HS-27A (cell line): ENCODE results near the gene F12.
A peak's percentile ranks its signal among the peaks of the same experiment; 100 is the strongest.
"Not testable (repeated sequence)": the region's sequence is repeated elsewhere in the genome, so short reads cannot be mapped to it uniquely, and the experiment has no call there.

Experiments used
- DNase-seq: peaks from one replicate; pipeline ENCODE4 v3.0.0-alpha.2; 2012; ENCODE audit warnings: low read depth, missing footprints

F12 gene

GRCh38 chr5:177432143-177432838 lies 22.9 kb upstream of the F12 start:
- no peak for DNase-seq

GRCh38 chr5:177431317-177432142 lies 22.2 kb upstream of the F12 start:
- no peak for DNase-seq

- no peak for DNase-seq
Observed at GRCh38 chr5:177430972-177431316, 21.6 kb upstream of the F12 start.

- DNase-seq: no peak
Observed at GRCh38 chr5:177430140-177430951, 21.0 kb upstream of the F12 start.

- DNase-seq: no peak
Observed at GRCh38 chr5:177429248-177430040, 20.1 kb upstream of the F12 start.

- DNase-seq: no peak
Observed at GRCh38 chr5:177428574-177429217, 19.3 kb upstream of the F12 start.

GRCh38 chr5:177427919-177428573 lies 18.7 kb upstream of the F12 start:
- no peak for DNase-seq

GRCh38 chr5:177427211-177427822 lies 18.0 kb upstream of the F12 start:
- DNase-seq: no peak

- no peak for DNase-seq
Observed at GRCh38 chr5:177426566-177427210, 17.3 kb upstream of the F12 start, which contains the start of gene GRK6. GRK6 (plus strand) TSS chr5:177426676; CDS start chr5:177426846, 170 bp downstream.

- peak; percentile 96 for DNase-seq
Observed at GRCh38 chr5:177425801-177426565, 16.6 kb upstream of the F12 start.

GRCh38 chr5:177425196-177425800 lies 15.9 kb upstream of the F12 start:
- DNase-seq: no peak

GRCh38 chr5:177423671-177424070 lies 14.3 kb upstream of the F12 start:
- no peak for DNase-seq

GRCh38 chr5:177421062-177421798 lies 11.9 kb upstream of the F12 start:
- no peak for DNase-seq

GRCh38 chr5:177420472-177420871 lies 11.1 kb upstream of the F12 start:
- DNase-seq: not testable (repeated sequence)

- no peak for DNase-seq
Observed at GRCh38 chr5:177419046-177419445, 9.7 kb upstream of the F12 start.

GRCh38 chr5:177417081-177417480 lies 7.7 kb upstream of the F12 start:
- not testable (repeated sequence) for DNase-seq

- DNase-seq: no peak
Observed at GRCh38 chr5:177414481-177414880, 5.1 kb upstream of the F12 start.
